NK-92 (cell line): ENCODE results near the gene CACNA1S.

ENCODE experiments used
- DNase-seq: peaks from one replicate; lab custom pipeline; 2025; ENCODE audit not compliant: unreplicated experiment; lab: John Stamatoyannopoulos, UW

The CACNA1S gene

DNA sequence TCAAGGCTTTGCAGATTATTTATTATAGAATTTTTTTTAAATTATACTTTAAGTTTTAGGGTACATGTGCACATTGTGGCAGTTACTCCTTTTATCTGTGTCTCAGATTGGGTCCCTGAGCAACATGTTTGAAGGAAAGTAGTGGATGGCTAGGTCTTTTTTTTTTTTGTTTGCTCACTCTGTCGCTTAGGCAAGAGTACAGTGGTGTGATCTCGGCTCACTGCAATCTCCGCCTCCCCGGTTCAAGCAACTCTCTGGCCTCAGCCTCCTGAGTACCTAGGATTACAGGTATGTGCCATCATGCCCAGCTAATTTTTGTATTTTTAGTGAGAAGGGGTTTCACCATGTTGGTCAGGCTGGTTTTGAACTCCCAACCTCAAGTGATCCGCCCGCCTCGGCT is 49.1 kb downstream of the CACNA1S start:
- DNase-seq: no peak

- no peak for DNase-seq
These were observed 49.6 kb downstream of the CACNA1S start for GRCh38 chr1:201062511-201063091.

GRCh38 chr1:201061886-201062285 is 50.3 kb downstream of the CACNA1S start:
- DNase-seq: no peak

GRCh38 chr1:201061049-201061448 is 51.2 kb downstream of the CACNA1S start:
- no peak for DNase-seq

GRCh38 chr1:201060586-201060985 is 51.6 kb downstream of the CACNA1S start:
- no peak for DNase-seq

- DNase-seq: no peak
These were observed 52.2 kb downstream of the CACNA1S start for GRCh38 chr1:201059871-201060555.

- no peak for DNase-seq
These were observed 52.8 kb downstream of the CACNA1S start for GRCh38 chr1:201059401-201059800.

DNA sequence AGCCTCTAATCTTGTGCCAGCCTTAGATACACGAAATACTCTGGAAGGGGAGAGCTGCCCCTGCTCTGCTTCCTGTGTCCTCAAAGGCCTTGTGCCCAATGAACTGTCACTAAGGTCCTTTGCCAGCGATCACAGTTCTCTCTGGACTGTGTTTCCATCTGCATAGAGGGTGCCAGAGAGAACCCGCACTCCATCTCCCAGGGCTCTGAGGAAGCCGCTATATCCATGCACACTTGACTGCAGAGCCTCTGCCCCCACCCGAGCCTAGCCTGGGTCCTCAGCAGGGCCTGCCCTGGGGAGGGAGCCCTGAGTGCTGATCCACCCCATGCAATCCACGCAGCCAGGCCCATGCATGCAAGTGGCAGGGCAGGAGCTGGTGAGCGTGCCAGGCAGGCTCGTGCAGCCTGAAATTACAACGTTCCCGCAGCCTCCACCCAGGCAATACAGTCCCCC is 58.1 kb downstream of the CACNA1S start:
- no peak for DNase-seq

DNA sequence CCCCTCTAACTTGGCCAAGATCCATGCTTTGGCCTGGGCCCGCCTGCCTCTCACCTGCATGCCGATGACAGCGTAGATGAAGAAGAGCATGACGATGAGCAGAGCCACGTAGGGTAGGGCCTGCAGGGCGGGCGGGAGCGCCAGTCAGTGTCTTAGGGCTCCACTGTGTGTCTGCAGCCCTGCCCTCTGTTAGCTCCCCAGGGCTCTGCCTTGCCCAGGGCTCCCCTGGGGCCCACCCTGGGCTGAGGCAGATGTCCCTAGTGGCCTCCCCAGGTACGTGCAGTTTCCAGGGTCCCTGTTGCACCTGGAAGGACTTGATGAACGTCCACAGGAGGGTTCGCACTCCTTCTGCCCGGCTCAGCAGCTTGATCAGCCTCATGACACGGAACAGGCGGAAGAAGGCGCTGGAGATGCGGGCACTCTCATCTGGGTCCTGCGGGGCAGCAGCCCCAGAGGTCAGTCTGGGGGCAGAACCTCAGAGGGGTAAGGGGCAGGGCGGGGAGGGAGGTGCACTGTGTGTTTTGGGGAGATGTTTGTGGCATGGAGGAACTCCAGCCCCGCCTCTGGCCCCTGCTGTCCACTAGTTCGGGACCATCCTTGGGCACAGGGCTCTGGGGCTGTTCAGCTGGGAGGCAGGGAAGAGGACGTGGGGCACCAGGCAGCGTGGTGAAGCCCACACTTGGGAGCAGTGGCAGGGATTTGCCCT is 58.9 kb downstream of the CACNA1S start:
- DNase-seq: no peak

- no peak for DNase-seq
These were observed 60.8 kb downstream of the CACNA1S start for GRCh38 chr1:201051399-201051798.

- no peak for DNase-seq
These were observed 61.5 kb downstream of the CACNA1S start for GRCh38 chr1:201050515-201051277.

GRCh38 chr1:201049248-201049831 is 62.9 kb downstream of the CACNA1S start:
- DNase-seq: no peak

GRCh38 chr1:201048521-201048920 is 63.7 kb downstream of the CACNA1S start:
- DNase-seq: no peak

DNA sequence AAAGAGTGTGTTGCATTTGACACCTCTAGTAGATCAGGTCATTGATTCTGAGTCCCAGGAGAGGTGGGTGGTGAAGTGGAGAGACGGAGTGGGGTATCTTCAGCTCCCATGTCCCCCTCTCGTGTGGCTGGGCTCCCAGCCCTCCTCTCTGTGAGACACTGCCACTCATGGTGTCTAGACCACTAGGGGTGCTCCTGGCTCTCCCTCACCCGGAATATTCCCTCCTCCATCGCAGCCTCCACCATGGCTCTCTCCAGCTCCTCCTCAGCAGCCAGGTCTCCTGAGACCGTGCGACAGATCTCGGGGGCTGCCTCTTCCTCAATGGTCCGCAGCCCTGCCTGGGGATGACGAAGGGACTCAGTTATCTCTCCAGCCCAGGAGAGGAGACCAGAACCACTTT is 68.1 kb downstream of the CACNA1S start:
- DNase-seq: no peak

DNA sequence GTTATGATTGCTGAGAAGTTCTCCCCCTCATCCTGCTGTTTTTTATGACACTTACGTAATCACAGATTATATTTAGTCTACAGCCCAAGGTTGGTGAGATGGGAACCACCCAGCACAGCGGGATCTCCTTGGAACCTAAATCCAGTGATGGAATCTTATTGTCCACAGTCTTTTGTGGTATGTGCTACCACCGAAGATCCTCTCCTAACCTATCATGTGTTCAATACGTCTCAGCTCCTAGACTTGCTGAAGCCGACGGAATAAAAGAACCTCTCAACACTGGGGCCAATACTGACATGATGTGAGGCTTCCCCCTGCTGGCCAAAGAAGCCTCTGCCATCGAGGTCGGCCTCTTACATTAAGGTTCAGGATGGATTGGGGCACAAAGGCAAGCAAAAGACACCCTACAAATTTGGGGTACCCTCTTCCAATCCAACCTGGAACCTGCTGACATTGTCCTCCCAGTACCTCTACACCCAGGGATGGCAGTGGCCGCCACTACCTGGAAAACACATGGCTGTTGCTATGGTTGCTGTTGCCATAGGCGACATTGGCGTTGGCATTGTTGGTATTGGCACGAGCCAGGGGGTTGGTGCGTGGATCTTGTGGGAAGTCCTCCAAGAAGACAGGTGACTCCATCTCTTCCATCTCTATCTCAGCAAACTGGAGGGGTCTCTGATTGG is 69.3 kb downstream of the CACNA1S start:
- DNase-seq: no peak

- no peak for DNase-seq
These were observed 71.2 kb downstream of the CACNA1S start for GRCh38 chr1:201041011-201041410.

- no peak for DNase-seq
These were observed 72.3 kb downstream of the CACNA1S start for GRCh38 chr1:201039876-201040275.

- DNase-seq: no peak
These were observed 72.8 kb downstream of the CACNA1S start for GRCh38 chr1:201039418-201039817.

GRCh38 chr1:201038186-201038876 is 73.9 kb downstream of the CACNA1S start:
- no peak for DNase-seq
